HEK293 (cell line): Measurements from ENCODE around the gene BICD1.
A peak's percentile ranks its signal among the peaks of the same experiment; 100 is the strongest.

ENCODE experiments used
- ELK4 ChIP-seq: IDR thresholded peaks from 2 replicates; pipeline ENCODE4 v1.6.1; 2011; ENCODE audit warnings: mild to moderate bottlenecking, low read depth, low read length, borderline replicate concordance
- IKZF3 ChIP-seq: fragments of 450-650 bp; IDR thresholded peaks from 2 replicates; pipeline ENCODE4 v1.5.0; 2018; ENCODE audit warnings: missing biosample characterization, mild to moderate bottlenecking, missing genetic modification characterization, moderate library complexity
- KLF8 ChIP-seq: fragments of 450-650 bp; formaldehyde crosslinking; IDR thresholded peaks from 2 replicates; pipeline ENCODE4 v1.5.1; 2016; ENCODE audit warnings: missing biosample characterization, missing genetic modification characterization
- MEIS1 ChIP-seq: sonication (generic); formaldehyde crosslinking; IDR thresholded peaks from 2 replicates; pipeline ENCODE4 v1.8.1; 2022; ENCODE audit warnings: missing genetic modification reagents, mild to moderate bottlenecking, borderline replicate concordance
- SCRT2 ChIP-seq: fragments of 450-650 bp; formaldehyde crosslinking; IDR thresholded peaks from 2 replicates; pipeline ENCODE4 v1.5.1; 2016; ENCODE audit warnings: missing biosample characterization, missing genetic modification characterization
- ZBTB20 ChIP-seq: fragments of 450-650 bp; formaldehyde crosslinking; IDR thresholded peaks from 2 replicates; pipeline ENCODE4 v1.5.1; 2016; ENCODE audit warnings: missing biosample characterization, missing genetic modification characterization
- ZBTB21 ChIP-seq: fragments of 450-650 bp; formaldehyde crosslinking; IDR thresholded peaks from 2 replicates; pipeline ENCODE4 v1.5.1; 2017; ENCODE audit warnings: missing biosample characterization, missing genetic modification characterization
- ZBTB48 ChIP-seq: fragments of 450-650 bp; formaldehyde crosslinking; IDR thresholded peaks from 2 replicates; pipeline ENCODE4 v1.5.1; 2016; ENCODE audit warnings: missing biosample characterization, missing genetic modification characterization
- ZFHX2 ChIP-seq: fragments of 450-650 bp; formaldehyde crosslinking; conservative IDR thresholded peaks from 2 replicates; pipeline ENCODE4 v1.5.1; 2016; ENCODE audit warnings: missing biosample characterization, missing genetic modification characterization
- ZFP41 ChIP-seq: fragments of 450-650 bp; formaldehyde crosslinking; IDR thresholded peaks from 2 replicates; pipeline ENCODE4 v1.5.1; 2016; ENCODE audit warnings: missing biosample characterization, missing genetic modification characterization, borderline replicate concordance
- ZNF132 ChIP-seq: fragments of 450-650 bp; formaldehyde crosslinking; IDR thresholded peaks from 2 replicates; pipeline ENCODE4 v1.5.1; 2017; ENCODE audit warnings: missing biosample characterization, missing genetic modification characterization, borderline replicate concordance
- ZNF148 ChIP-seq: fragments of 450-650 bp; formaldehyde crosslinking; IDR thresholded peaks from 2 replicates; pipeline ENCODE4 v1.5.0; 2017; ENCODE audit warnings: missing biosample characterization, missing genetic modification characterization, borderline replicate concordance
- ZNF175 ChIP-seq: fragments of 450-650 bp; formaldehyde crosslinking; IDR thresholded peaks from 2 replicates; pipeline ENCODE4 v1.5.1; 2016; ENCODE audit warnings: missing biosample characterization, missing genetic modification characterization
- ZNF19 ChIP-seq: fragments of 450-650 bp; formaldehyde crosslinking; IDR thresholded peaks from 2 replicates; pipeline ENCODE4; 2016; ENCODE audit warnings: missing biosample characterization, missing genetic modification characterization, low read depth
- ZNF274 ChIP-seq, 2 experiments: fragments of 200-500 bp in 1 of 2; fragments of 450-650 bp in 1 of 2; sonication (Bioruptor generic) in 1 of 2; formaldehyde crosslinking in 1 of 2; IDR thresholded peaks; 2 replicates each; pipeline versions ENCODE4 v1.5.1 to v1.6.1; 2014 to 2016; ENCODE audit warnings: borderline replicate concordance in 1 of 2, inconsistent platforms in 1 of 2, low read length in 1 of 2, missing biosample characterization in 1 of 2, missing genetic modification characterization in 1 of 2
- ZNF398 ChIP-seq: fragments of 450-650 bp; formaldehyde crosslinking; IDR thresholded peaks from 2 replicates; pipeline ENCODE4 v1.5.1; 2017; ENCODE audit warnings: missing biosample characterization, missing genetic modification characterization
- ZNF501 ChIP-seq: fragments of 450-650 bp; formaldehyde crosslinking; IDR thresholded peaks from 2 replicates; pipeline ENCODE4 v1.5.1; 2016; ENCODE audit warnings: missing biosample characterization, missing genetic modification characterization
- ZNF544 ChIP-seq: fragments of 450-650 bp; formaldehyde crosslinking; IDR thresholded peaks from 2 replicates; pipeline ENCODE4 v1.5.0; 2017; ENCODE audit warnings: missing biosample characterization, missing genetic modification characterization
- ZNF558 ChIP-seq: fragments of 450-650 bp; formaldehyde crosslinking; IDR thresholded peaks from 2 replicates; pipeline ENCODE4 v1.5.1; 2016; ENCODE audit warnings: missing biosample characterization, missing genetic modification characterization
- ZNF670 ChIP-seq: fragments of 450-650 bp; formaldehyde crosslinking; IDR thresholded peaks from 2 replicates; pipeline ENCODE4 v1.5.1; 2016; ENCODE audit warnings: missing biosample characterization, missing genetic modification characterization, low read depth
- ZNF692 ChIP-seq: fragments of 450-650 bp; formaldehyde crosslinking; IDR thresholded peaks from 2 replicates; pipeline ENCODE4 v1.5.1; 2016; ENCODE audit warnings: missing biosample characterization, missing genetic modification characterization
- ZNF76 ChIP-seq: fragments of 450-650 bp; formaldehyde crosslinking; IDR thresholded peaks from 2 replicates; pipeline ENCODE4; 2016; ENCODE audit warnings: low read depth, missing biosample characterization, missing genetic modification characterization, borderline replicate concordance
- ZNF830 ChIP-seq: fragments of 450-650 bp; IDR thresholded peaks from 2 replicates; pipeline ENCODE4 v1.5.0; 2018; ENCODE audit warnings: missing biosample characterization, missing genetic modification characterization, low read depth, mild to moderate bottlenecking, moderate library complexity
- ZNF843 ChIP-seq: fragments of 450-650 bp; formaldehyde crosslinking; IDR thresholded peaks from 2 replicates; pipeline ENCODE4 v1.5.1; 2016; ENCODE audit warnings: missing biosample characterization, missing genetic modification characterization
- ZSCAN30 ChIP-seq: fragments of 450-650 bp; IDR thresholded peaks from 2 replicates; pipeline ENCODE4 v1.5.1; 2018; ENCODE audit warnings: missing biosample characterization, mild to moderate bottlenecking, missing genetic modification characterization, moderate library complexity

BICD1 gene

GRCh38 chr12:32106517-32107358, at the start of gene BICD1 (continued):
- TF ChIP-seq ZNF830 (no peak), ZNF670 (tag by site-specific recombination) (no peak), ZFHX2 (tag by site-specific recombination) (peak; percentile 85), ELK4 (no peak), ZNF175 (tag by site-specific recombination) (no peak), KLF8 (tag by site-specific recombination) (peak; percentile 73; the same call in 1 of the 2 replicates), ZNF132 (tag by site-specific recombination) (no peak), ZSCAN30 (peak; percentile 92), ZNF843 (tag by site-specific recombination) (peak; percentile 52), ZNF398 (tag by site-specific recombination) (no peak; the same call in none of the 2 replicates), ZNF558 (no peak), MEIS1 (CRISPR knock-in tag) (no peak), ZNF692 (tag by site-specific recombination) (peak; percentile 82), ZFP41 (tag by site-specific recombination) (no peak), ZNF148 (tag by site-specific recombination) (no peak), IKZF3 (tag by site-specific recombination) (peak; percentile 100), ZBTB48 (tag by site-specific recombination) (peak; percentile 54), ZNF19 (tag by site-specific recombination) (no peak), SCRT2 (tag by site-specific recombination) (peak; percentile 47), ZNF544 (tag by site-specific recombination) (no peak), ZBTB20 (tag by site-specific recombination) (peak; percentile 91), ZNF501 (tag by site-specific recombination) (peak; percentile 61; the same call in 1 of the 2 replicates), ZNF76 (tag by site-specific recombination) (peak; percentile 38; the same call in 1 of the 2 replicates), ZBTB21 (tag by site-specific recombination) (no peak), ZNF274 (IDR thresholded peaks at IDR 0.05; ENCODE audit: low read length) (no peak), ZNF274 (tag by site-specific recombination; IDR thresholded peaks at IDR 0.05; ENCODE audit: borderline replicate concordance) (no peak)
